GM04503 (cell line): Measurements from ENCODE around the gene NR1H4.
"Not testable (repeated sequence)": the region's sequence is repeated elsewhere in the genome, so short reads cannot be mapped to it uniquely, and the experiment has no call there.

Experiments used
- DNase-seq: peaks from one replicate; pipeline ENCODE4 v3.0.0-alpha.2; 2012; ENCODE audit warnings: low read depth

The NR1H4 gene

DNA sequence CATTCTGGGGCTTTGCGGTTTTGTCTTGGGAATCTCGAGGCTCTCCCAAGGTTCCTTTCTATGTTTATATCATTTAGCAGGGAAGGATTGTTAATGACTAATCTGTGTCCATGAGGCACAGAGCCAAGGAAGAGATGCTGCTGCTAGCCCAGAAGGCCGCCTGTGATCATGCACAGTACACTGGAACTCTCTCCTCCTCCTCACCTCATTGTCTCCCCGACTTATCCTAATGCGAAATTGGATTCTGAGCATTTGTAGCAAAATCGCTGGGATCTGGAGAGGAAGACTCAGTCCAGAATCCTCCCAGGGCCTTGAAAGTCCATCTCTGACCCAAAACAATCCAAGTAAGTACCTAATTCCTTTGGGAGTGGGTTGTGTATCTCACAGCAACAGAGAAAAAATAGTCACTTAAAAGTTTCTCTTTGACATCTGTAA lies at the start of gene NR1H4:
TSS of gene NR1H4 (plus strand) at position 151 of the 435 bp plus-strand sequence. CDS start 19,458 bp downstream, outside the sequence.
- DNase-seq, result no peak

DNA sequence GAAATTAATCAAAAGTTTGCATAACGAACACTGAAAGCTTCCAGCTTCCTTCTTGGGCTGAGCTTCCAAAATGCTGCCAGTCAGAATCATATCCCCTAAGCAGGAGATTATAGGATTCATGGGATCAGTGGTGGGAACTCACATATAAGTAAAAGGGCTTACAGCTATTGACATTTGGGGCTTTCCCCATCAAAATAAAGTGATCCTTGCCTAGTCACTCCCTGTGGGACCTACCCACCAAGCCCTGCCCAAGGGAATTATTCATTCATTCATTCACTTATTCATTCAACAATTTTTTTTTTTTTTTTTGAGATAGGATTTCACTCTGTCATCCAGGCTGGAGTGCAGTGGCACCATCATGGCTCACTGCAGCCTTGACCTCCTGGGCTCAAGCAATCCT lies 47.5 kb upstream of the NR1H4 start:
- DNase-seq, result no peak

DNA sequence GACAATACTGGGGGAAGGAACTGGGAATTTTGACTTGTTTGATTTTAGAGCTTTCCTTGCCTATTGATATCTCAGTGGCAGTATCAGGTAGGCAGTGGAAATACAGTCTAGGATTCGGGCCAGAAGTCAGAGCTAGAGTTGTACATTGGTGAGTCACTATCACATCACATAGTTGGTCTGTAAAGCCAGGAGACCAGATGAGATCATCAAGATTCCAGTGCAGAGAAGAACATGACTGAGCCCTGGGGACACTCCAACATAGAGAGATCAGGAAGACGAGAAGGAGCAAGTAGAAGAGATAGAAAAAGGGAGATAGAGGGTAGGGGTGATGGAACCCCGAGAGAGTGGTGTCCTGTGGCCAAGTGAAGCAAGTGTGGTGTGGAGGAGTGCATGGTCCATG lies 46.6 kb upstream of the NR1H4 start:
- peak; percentile 37 for DNase-seq

DNA sequence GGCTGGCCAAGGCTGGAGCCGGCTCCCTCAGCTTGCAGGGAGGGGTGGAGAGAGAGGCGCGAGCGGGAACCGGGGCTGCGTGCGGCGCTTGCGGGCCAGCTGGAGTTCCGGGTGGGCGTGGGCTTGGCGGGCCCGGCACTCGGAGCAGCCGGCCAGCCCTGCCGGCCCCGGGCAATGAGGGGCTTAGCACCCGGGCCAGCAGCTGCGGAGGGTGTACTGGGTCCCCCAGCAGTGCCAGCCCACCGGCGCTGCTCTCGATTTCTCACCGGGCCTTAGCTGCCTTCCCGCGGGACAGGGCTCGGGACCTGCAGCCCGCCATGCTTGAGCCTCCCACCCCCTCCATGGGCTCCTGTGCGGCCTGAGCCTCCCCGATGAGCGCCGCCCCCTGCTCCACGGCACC lies 43.4 kb upstream of the NR1H4 start:
- not testable (repeated sequence) for DNase-seq

DNA sequence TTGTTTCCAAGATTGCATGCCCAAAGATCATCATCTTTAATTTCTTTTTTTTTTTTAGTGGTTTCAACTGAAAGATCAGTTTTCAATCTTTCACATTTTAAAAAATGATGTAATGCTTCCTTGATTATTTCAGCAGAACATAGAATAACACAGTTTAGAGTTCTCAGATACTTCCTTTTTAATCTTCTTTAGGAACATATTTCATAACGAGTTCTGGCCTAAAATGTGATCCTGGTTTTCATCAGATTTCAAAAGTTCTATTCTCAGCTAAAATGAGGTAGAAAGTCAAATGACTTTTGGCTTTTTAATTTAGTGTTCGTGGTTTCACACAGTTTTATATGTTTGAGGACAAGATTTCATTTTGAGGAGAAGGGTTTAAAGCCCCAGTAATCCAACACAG lies 40.0 kb upstream of the NR1H4 start:
- no peak for DNase-seq

DNA sequence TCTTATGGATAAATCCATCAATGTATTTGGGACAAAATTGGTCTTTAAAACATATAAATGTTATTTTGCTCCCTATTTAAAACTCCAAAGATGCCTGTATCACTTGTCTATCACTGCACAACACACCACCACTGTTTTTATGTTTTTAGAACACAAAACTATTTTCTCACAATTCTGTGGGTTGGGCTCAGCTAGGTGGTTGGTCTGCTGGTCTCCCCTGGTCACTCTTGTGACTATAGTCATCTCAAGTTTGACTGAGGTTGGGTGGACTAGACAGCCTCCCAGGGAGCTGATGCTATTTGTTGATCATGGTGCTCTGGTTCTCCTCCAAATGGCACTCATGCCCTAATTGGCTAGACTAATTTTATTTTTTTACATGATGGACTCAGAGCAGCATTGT lies 39.5 kb upstream of the NR1H4 start:
- no peak for DNase-seq

DNA sequence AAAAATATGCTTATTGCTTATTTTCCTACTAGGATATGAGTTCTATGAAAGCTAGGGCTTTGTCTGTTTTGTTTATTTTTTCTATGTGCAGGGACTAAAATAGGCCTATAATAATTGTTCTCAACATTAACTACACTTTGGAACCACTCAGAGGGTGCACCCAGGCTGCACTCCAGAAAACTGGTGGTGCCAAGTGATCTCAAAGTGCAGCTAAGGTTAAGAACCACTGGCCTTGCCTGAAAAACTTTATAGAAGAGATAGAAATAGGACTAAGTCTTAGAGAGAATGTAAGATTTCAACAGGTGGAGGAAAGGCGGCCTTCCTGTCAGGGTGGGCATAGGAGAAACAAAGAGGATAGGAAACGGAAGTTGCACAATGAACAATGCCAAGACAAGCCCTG lies 37.7 kb upstream of the NR1H4 start:
- no peak for DNase-seq

DNA sequence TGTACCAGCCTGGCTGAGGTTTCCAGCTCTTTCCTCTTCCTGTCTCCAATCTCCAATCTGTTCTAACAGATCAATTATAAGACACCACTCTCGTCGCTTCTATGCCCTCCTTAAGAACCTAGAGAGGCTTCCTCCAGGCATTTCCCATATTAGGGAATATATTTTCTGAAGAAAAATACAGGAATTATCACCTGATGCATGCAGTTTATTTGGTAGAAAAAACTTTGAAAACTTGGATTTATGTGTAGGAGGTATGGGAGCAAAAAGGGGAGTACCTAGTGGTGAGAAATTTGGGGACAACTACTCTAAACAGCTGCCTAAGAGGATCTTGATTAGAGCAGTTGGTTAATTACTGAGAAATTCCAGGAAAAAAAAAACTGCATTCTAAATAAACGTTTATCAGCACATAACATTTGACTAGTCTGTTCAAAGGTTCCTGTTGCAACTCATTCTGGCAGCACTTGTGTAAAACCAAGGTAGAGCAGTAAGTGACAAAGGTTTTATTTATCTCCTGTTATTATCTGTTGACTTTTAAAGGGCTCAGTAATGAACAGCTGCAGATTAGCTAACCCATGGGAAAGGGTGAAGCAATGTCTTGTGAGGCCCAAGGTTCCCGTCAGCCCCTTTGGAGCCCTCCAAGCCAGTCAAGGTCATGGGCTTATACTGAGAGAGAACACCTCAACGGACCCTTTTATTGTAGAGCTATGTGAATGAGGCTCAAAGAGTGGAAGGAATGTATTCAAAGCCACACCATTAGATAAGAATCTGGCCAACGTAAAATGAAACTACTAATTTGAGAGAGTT lies 36.4 kb upstream of the NR1H4 start:
- no peak for DNase-seq

DNA sequence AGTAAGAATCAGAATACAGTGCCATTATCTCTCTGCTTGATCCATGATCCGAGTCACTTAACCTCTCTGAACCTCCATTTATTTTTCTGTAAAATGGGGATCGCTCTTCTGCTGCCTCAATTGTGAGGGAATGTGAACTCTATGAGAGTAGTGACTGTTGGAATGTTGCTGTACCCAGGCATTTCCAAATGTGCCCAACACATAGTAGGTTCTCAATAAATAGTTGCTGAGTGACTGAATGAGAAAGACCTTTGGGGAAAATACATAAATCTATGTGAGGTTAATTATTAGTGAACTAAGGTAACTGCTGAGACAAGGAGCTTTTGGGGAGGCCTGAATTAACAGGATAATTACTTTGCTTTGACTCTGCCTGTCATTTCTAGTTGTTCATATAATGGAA lies 33.9 kb upstream of the NR1H4 start:
- DNase-seq, result no peak

DNA sequence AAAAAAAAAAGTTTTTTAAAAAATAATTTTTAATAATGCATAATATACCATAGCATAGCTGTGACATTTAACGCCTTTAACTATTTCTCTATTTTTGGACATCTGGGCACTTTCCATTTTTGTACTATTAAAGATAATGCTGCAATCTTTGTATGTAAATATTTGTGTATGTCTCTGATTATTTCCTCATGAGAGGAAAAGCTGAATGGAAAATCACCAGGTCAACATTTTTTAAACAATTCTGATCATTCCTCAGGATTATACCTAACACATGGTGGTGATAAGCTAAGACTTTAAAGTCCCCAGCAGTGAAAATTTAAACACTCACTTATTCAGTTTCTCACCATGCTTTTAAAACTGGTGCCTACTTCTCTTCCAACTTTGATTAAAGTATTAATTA lies 31.3 kb upstream of the NR1H4 start:
- no peak for DNase-seq

DNA sequence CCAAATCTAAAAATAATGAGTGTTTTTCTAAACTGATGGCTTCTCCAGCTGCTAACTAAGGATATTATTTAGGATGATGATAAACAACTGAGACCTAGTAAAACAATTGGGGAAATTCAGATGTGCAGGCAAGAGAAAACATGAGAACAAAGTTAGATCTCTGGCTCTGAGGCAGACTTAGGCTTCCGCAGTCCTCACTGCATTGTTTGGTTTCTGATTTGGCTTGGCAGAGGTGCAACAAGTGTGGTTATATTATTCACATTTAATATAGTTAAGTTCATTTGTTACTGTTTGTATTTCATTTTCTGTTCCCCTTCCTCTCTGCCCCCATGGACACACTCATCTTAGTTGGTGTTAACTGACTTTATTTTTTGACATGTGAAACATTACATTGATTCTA lies 30.2 kb upstream of the NR1H4 start:
- no peak for DNase-seq

DNA sequence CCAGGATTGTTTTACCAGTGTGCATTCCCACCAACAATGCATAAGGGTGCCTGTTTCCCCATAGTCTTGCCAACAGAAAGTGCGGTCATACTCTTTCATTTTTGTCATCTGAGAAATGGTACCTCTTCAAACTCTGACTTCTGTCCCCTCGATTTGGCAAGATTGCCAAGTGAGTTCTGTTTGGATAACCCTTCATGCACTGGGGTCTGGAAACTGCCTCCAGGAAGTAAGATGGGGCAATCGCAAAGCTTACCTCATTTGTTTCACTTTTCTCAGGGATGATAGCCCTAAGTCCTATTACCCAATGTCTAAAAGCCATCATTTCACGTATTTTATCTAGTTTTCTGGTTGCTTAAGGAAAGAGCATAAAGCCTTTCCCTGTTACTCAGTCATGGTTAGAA lies 28.6 kb upstream of the NR1H4 start:
- DNase-seq, result no peak

DNA sequence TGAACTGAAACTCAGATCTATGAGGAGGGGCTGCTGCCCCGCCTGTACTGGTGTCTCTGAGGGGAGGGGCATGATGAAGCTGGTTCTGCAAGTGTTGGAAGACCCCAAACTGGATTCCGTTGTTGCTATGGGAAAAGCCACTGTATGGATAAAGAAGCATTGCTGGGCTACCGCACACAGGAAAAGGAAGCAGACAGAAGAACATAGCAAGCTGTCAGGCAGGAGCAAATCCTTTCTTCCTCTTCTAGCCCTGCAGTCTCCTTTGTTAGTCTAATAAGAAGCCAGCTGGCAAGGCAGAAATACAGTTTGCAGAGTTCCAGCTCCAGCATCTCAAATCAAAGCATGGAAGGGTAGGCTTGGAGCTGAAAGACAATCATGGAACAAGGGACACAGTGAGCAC lies 26.3 kb upstream of the NR1H4 start:
- DNase-seq, result no peak

DNA sequence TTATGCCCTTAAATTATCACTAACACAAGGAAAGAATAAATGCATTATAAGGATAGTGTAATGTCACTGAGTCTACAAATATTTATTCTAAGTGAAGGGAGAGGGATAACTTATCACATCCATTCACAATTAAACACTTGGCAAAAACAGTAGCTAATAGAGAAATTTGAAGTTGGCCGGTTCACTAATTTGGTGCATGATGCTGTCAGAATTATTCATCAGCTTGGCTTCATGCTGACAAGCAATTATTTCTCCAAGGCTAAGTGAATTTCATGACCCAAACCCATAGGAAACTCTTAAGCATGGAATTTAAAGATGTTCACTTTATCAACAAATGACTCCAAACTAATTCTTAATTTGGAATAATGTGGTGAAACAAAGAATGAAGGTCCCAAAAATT lies 25.0 kb upstream of the NR1H4 start:
- DNase-seq, result no peak

DNA sequence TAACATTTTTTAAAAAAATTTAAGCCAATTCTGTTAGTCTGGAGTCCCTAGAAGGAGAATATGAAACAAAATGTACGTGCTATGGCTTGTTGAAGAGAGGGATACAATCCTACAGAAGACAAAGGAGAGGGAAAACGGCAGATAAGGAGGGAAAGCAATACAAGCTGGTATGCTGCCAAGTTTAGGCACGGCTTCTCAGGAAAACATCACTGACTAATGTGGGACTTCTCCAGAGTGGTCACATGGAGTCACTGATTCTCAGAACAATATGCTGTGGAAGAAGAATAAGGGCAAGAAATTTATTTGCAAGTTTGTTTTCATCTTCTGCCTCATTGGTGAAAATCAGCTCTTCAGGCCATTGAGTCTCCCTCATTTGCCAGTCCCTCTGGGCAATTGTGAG lies 22.9 kb upstream of the NR1H4 start:
- no peak for DNase-seq

DNA sequence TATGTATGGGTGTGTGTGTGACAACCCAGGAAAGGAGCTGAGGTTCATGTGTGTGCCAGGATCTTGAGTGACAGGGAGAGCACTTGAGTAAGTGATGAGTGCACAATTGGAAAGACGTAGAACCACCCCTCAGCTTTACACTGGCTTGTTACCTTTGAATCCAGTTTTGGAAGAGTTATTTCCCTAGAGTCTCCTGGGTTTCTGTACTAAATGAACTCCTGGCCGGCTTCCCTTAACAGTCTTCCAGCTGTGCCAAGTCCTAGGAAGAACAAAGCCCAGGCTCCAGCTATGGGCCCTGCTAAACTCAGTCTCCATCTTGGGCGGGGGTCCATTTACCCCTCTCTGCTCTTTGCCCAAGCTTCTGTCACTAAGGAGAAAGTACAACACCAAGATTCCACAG lies 19.7 kb upstream of the NR1H4 start:
- DNase-seq, result no peak

DNA sequence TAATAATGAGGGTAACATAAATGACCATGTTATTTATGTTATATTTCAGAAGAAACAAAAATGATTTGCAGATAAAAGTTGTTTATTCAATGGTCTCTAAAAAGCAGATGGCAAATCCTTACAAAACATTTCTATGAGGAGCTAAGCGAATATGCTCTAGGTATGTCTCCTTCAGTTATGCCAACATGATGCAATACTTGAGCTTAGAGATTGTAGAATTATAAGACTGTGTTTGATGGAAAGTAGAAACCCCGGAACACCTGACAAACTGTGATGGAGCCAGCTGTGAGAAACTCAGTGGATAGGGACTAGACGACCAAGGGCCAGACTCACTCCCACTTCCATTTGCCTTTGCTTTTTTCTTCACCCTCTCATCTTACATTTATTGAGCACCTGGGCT lies 17.8 kb upstream of the NR1H4 start:
- no peak for DNase-seq

DNA sequence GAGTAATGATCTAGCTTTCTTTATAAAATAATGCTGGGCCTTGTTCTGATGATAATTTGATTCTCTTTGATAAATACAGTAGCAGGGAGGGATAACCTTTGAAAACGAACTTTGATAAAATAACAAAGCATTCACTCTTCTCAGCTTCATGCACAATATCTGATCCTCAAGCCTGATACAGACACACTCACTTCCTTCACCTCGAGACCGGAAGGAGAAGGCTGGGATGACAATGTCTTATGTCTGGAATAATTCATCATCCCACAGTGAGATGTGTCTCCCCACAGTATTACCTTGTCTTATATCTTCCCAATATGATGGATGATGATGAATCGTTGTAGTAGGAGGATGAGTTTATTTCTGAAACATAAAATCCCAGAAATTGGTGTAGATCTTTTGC lies 15.5 kb upstream of the NR1H4 start:
- no peak for DNase-seq

DNA sequence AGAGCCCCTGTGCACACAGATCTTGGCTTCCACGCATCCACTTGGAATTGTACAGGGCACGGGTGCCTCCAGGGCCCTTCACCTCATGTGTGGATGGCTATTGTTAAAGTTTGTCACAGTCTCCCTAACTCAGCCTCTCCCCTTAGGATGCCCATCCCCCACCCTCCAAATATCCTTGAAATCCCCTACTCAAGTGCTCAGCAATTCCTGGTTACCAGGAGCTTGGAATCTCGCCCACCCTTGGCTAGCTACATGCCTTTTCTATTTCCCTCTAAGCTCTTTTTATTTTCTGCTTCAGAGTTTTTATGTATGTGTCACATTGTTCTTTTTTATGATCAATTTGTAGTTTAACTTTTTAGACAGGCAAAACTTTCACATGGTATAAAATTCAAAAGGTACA lies 13.0 kb upstream of the NR1H4 start:
- no peak for DNase-seq

DNA sequence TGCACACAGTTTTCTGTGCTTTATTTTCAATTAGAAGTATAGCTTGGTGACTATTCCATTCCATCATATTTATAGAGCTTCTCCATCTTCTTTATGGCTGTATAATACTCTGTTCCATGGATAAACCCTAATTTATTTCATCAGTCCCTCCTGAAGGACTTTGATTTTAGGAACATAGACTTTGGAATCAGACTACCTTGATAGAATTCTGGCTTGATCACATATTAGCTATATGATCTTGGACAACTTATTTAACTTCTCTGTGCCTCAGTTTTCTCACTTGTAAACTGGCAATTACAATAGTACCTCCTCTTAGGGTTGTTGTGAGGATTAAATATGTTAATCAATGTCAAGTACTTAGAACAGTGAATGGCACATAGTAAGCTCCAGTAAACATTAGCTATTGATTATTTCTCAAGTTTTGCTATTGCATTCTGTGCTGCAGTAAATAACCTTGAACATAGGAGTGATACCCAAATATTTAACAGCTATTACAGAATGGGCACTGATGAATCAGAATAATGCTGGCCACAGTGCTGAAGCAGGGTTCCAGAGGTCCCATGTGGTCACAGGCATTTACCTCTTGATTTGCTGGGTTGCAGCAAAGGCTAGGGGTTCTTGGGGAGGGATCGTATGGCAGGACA lies 12.2 kb upstream of the NR1H4 start:
- DNase-seq, result no peak

DNA sequence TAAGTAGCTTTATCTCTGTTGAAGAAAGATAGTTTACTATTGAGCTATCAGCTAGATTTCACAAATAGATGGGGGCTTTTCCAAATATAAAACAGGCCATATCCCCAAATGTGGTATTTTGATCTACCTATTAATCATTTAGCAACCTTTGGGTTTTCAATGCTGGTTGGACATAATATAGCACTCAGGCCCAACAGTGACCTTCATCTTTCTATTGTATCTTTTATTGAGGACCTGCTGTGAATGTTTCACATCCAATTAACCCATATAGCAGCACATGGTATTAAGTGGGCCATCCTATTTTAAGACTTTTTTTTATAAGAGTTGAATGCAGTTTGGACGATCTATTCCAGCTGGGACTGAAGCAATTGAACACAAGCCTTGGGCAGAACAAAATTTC lies 10.0 kb upstream of the NR1H4 start:
- no peak for DNase-seq

DNA sequence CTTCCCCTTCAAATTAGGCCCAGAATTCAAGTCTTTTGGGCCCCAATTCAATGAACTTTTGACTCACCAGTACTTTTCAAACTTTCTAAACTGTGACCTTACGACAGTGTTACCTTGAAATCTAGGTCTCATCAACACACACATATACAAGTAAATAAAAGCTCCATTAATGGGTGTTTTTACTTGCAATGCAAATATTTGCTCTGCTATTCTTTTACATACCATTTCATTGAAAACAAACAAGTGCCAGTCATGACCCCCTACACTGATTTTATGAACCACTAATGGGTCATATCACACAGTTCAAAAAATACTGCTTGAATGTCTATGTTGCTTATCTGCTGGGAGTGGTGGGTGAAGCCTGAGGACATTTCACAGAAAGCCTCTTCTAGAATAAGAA lies 9.1 kb upstream of the NR1H4 start:
- DNase-seq, result no peak

DNA sequence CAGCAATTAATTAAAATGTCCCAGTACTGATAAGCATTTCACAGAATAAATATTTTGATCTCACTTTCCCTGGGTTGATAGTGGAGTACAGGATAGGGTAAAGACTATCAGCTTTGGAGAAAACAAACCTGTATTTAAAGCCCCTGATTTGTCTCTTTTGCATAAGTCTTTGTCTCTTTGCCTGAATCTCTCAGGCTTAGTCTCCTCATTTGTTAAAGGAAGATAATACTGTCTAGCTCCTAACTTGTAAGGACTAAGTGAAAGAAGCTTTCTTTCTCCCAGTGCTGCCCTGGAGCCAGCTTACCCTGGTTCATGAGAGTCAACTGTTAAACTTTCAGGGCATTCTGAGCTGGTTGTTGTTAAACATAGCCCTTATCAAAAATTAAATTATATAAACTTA lies 5.5 kb upstream of the NR1H4 start:
- DNase-seq, result no peak

DNA sequence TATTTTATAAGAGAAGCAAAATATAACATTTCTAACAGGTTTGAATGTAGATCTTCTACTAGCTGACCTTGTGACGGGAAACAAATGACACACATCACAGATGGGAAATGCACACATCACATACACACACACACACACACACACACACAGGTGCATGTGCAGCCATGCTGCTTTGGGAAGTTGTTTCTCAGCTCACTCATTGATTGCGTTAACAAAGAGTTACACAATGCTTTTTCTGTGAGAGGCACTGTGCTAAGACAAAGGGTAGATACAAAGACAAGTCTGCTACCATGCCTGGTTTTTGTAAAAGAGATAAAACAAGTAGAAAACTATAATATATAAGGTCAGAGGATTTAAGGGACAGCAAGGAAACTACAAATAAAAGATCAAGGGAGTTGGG lies 1.3 kb upstream of the NR1H4 start:
- no peak for DNase-seq
